NCI-H748 (cell line): Measurements from ENCODE around the gene KRTAP6-2.

Experiments
- DNase-seq: peaks from one replicate; lab custom pipeline; 2025; ENCODE audit not compliant: unreplicated experiment; lab: John Stamatoyannopoulos, UW

Gene KRTAP6-2

GRCh38 chr21:30577766-30578165, 20.9 kb downstream of the KRTAP6-2 start:
- DNase-seq = no peak

- DNase-seq = no peak
Measured at GRCh38 chr21:30567617-30568016, 31.1 kb downstream of the KRTAP6-2 start.

- no peak for DNase-seq
Measured at GRCh38 chr21:30563630-30564029, 35.1 kb downstream of the KRTAP6-2 start.

GRCh38 chr21:30563072-30563471, 35.6 kb downstream of the KRTAP6-2 start:
- no peak for DNase-seq

GRCh38 chr21:30561957-30562356, 36.7 kb downstream of the KRTAP6-2 start:
- no peak for DNase-seq

- DNase-seq = no peak
Measured at GRCh38 chr21:30561264-30561895, 37.3 kb downstream of the KRTAP6-2 start, which contains the start of gene KRTAP19-7. Gene KRTAP19-7, minus strand, starts transcription at chr21:30561314. Its CDS starts 25 bp downstream, at chr21:30561289.

DNA sequence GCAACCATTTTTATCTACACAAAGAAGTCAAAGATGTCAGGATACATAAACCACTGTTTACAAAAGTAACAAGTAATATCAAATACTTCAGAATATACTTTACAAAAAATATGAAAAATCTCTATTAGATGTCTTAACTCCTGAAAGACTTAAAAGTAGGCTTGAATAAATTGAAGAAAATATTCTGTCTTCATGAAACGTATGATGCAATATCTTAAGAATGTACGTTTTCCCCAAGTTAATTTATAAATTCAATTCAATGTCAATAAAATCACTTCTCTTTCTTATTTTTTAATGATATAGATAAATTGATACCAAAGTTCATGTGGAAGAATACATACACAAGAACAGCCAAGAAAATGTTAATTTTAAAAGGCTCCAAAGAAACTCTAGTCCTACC, 43.6 kb downstream of the KRTAP6-2 start:
- no peak for DNase-seq

DNA sequence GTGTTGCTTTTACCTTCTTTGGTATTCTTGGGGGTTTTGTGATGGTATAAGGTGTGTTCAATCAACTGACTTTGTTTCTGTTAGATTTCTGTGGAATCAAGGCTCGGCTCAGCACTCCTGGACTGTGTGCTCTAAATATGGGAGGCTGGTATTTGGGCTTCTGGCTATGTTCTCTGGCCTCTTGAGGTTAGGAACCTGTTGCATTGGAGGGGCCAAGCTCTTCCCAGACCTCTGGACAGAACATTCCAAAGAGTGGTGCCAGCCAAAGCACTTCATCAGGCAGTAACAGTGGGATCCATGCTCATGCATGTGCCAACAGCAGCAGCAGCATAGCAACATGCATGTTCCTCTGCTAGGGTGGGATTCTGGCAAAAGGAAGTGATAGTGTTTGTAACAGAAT, 45.9 kb downstream of the KRTAP6-2 start:
- no peak for DNase-seq
